B cell (primary cell): ENCODE data around the gene RER1. TPM values are rescaled to one million over a fixed set of nuclear protein-coding genes. Genes with fewer than 3 reads are reported as not detected.

Source experiments
- ATAC-seq: fragments of 200-7000 bp; cut with Tn5 transposase; one replicate; pipeline ENCODE4 v1.10.0; 2021; ENCODE audit warnings: low read depth, mild to moderate bottlenecking, moderate number of reproducible peaks, moderate library complexity
- CTCF ChIA-PET: fragments of 350-600 bp; sonication (Branson Sonifier 250); formaldehyde crosslinking; loops from one replicate; lab custom pipeline; 2021; ENCODE audit warnings: antibody characterized with exemption, inconsistent platforms; lab: Charles Lee
- POLR2A ChIA-PET: fragments of 350-600 bp; sonication (Branson Sonifier 250); formaldehyde crosslinking; loops from one replicate; lab custom pipeline; 2021; ENCODE audit warnings: antibody characterized with exemption; lab: Charles Lee
- DNase-seq: peaks from one replicate; pipeline ENCODE4 v3.0.0; 2013
- H2AFZ ChIP-seq: 2 replicates; pipeline ENCODE4 v1.6.1; 2012; ENCODE audit warnings: mild to moderate bottlenecking, low read depth, low read length; ENCODE audit not compliant: insufficient read depth, poor library complexity, severe bottlenecking
- H3K27ac ChIP-seq, 2 donors: 1 replicate in 1 of 2; 2 replicates in 1 of 2; pipeline ENCODE4 v1.5.1; 2012 to 2013; ENCODE audit warnings: low read length in 2 of 2, mild to moderate bottlenecking in 2 of 2, moderate library complexity in 1 of 2
- H3K27me3 ChIP-seq, 4 experiments: fragments of 200-600 bp in 1 of 4; sonication (generic) in 1 of 4; replicated peaks in 1 of 4; 1 replicate in 2 of 4; 2 replicates in 2 of 4; pipeline versions ENCODE4 v1.6.1 to v1.7.0; 2013 to 2016; ENCODE audit warnings: low read length in 3 of 4, mild to moderate bottlenecking in 2 of 4, mixed read lengths in 1 of 4, moderate library complexity in 1 of 4; ENCODE audit not compliant: insufficient read depth in 4 of 4, control insufficient read depth in 3 of 4; ENCODE audit errors: control extremely low read depth in 1 of 4
- H3K36me3 ChIP-seq, 2 experiments: replicated peaks in 1 of 2; 1 replicate in 1 of 2; 2 replicates in 1 of 2; pipeline versions ENCODE4 v1.6.1 to v1.7.1; 2013; ENCODE audit warnings: low read length in 1 of 2; ENCODE audit not compliant: insufficient read depth in 2 of 2, control insufficient read depth in 1 of 2; ENCODE audit errors: control extremely low read depth in 1 of 2, extremely low read depth in 1 of 2
- H3K4me1 ChIP-seq, 2 donors: fragments of 200-600 bp in 1 of 2; sonication (generic) in 1 of 2; 1 replicate in 1 of 2; 2 replicates in 1 of 2; pipeline versions ENCODE4 v1.5.1 to v1.6.1; 2013 to 2017; ENCODE audit warnings: low read length in 2 of 2; ENCODE audit not compliant: control insufficient read depth in 2 of 2, insufficient read depth in 2 of 2
- H3K4me2 ChIP-seq: replicated peaks from 2 replicates; pipeline ENCODE3; 2012; ENCODE audit warnings: mild to moderate bottlenecking, low read depth, low read length; ENCODE audit not compliant: poor library complexity, severe bottlenecking
- H3K4me3 ChIP-seq, 5 experiments: fragments of 200-600 bp in 1 of 5; sonication (generic) in 1 of 5; 1 replicate in 3 of 5; 2 replicates in 2 of 5; pipeline versions ENCODE4 v1.5.1 to v1.7.0; 2011 to 2016; ENCODE audit warnings: low read length in 4 of 5, mild to moderate bottlenecking in 4 of 5, low read depth in 2 of 5, control low read depth in 1 of 5, moderate library complexity in 1 of 5; ENCODE audit not compliant: insufficient read depth in 1 of 5; ENCODE audit errors: control extremely low read depth in 1 of 5, extremely low read depth in 1 of 5
- H3K79me2 ChIP-seq: fragments of 200-600 bp; sonication (generic); one replicate; pipeline ENCODE4 v1.6.0; 2016; ENCODE audit warnings: low read length; ENCODE audit not compliant: control insufficient read depth, insufficient read depth
- H3K9ac ChIP-seq: fragments of 200-600 bp; sonication (generic); 2 replicates; pipeline ENCODE4 v1.6.1; 2017; ENCODE audit warnings: mild to moderate bottlenecking, low read length, moderate library complexity
- H3K9me3 ChIP-seq, 3 donors: one replicate each; pipeline versions ENCODE4 v1.6.1 to v1.7.1; 2013; ENCODE audit warnings: low read length in 2 of 3; ENCODE audit not compliant: control insufficient read depth in 2 of 3, insufficient read depth in 1 of 3; ENCODE audit errors: control extremely low read depth in 1 of 3
- H4K20me1 ChIP-seq: 2 replicates; pipeline ENCODE4 v1.6.0; 2012; ENCODE audit warnings: mild to moderate bottlenecking, low read length; ENCODE audit not compliant: insufficient read depth, control insufficient read depth, poor library complexity, severe bottlenecking
- H3K27ac Mint-ChIP-seq: one replicate; pipeline ENCODE4 v1.8.0; 2021; ENCODE audit warnings: mixed read lengths
- H3K27me3 Mint-ChIP-seq: one replicate; pipeline ENCODE4 v1.8.0; 2021; ENCODE audit warnings: mixed read lengths
- H3K4me1 Mint-ChIP-seq: one replicate; pipeline ENCODE4 v1.8.0; 2021; ENCODE audit warnings: mixed read lengths
- H3K4me3 Mint-ChIP-seq: one replicate; pipeline ENCODE4 v1.8.0; 2021; ENCODE audit warnings: mixed read lengths
- H3K9me3 Mint-ChIP-seq: one replicate; pipeline ENCODE4 v1.8.0; 2022; ENCODE audit warnings: mixed read lengths; ENCODE audit not compliant: insufficient read depth
- CTCF ChIP-seq: fragments of 200-600 bp; IDR thresholded peaks from one replicate; pipeline ENCODE4 v1.8.0; 2022; ENCODE audit warnings: antibody characterized with exemption, mild to moderate bottlenecking
- EZH2 ChIP-seq: IDR thresholded peaks from 2 replicates; pipeline ENCODE4 v1.6.1; 2012; ENCODE audit warnings: borderline replicate concordance, low read depth, mild to moderate bottlenecking, moderate library complexity, low read length; ENCODE audit not compliant: insufficient read depth, poor library complexity, severe bottlenecking
- WGBS: methylation state at CpG from one replicate; pipeline ENCODE4 v1.1.5; 2013; ENCODE audit warnings: missing lambda C conversion rate; ENCODE audit not compliant: insufficient coverage; 5-methylcytosine and 5-hydroxymethylcytosine counted together
- intact Hi-C: fragments of 100-400 bp; cut with micrococcal nuclease; formaldehyde crosslinking; loops from one replicate; pipeline ENCODE4 v1.10.0; 2022
- polyA plus RNA-seq: library from polyadenylated mRNA; depleted of rRNA; stranded (reverse); fragments of >200 nt; gene quantifications from 2 replicates; pipeline ENCODE4 v1.2.3, GENCODE V29; 2012
- total RNA-seq, 2 donors: library from RNA; stranded (reverse); fragments of 120-200 nt in 1 of 2; gene quantifications; 1 replicate in 1 of 2; 2 replicates in 1 of 2; pipeline versions ENCODE4 v1.2.3 to v1.2.4, GENCODE V29; 2013 to 2022

RER1 gene
- total and polyA plus RNA-seq, 2 donors (not counting 1 experiment from before 2014, with no cell fraction given): 78.5 to 118 TPM

DNA sequence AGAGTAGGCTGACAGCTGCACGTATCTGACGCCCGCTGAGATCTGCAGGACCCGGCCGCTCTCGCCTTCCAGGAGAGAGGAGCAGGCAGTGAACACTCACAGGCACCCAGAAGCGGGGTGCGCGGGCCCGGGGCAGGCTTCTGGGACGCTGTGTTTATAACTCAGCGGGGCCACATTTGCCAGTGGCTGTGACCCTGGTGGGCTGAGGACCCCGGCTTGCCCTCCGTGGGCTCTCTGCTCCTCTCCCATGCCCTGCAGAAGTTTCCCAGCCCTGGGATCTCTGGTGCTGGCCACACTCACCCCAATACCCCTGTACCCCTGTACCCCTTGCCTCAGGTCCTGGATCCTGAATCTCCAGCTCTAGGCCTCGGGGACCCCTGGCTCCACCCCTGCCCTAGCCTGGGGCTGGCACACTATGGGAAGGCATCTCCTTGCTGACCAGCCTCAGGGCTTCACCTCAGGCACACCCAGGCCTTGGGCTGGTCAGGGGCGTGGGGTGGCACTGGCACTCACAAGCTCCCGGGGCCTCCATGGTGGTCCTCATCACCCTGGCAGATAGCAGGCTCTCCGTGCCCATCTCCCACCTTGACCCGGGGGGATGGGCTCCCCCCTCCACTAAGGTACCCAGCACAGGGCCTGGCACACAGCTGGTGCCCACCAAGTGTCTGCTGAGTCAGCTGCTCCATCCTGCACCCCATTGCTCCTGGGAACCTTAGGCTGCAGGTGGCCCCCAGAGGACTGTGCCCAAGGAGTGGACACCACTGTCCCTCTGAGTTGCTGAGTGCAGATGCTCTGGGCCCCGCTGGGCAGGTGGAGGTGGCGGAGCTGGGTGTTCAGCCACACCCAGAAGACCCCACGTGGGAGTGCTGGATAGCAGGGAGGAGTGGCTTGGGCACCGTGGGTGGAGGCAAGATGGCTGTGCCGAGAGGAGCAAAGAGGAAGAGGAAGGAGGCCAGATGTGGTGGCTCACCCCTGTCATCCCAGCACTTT, 32.7 kb upstream of the RER1 start:
- Histone ChIP-seq H3K27me3 (no peaks in the 10 kb centered on the region), H3K9ac (no peak overlapping the region), H3K4me1 (no peaks in the 10 kb centered on the region), H3K4me2 (no peak overlapping the region), H3K79me2 (no peaks in the 10 kb centered on the region), H2AFZ (no peak overlapping the region), H3K27ac (no peak overlapping the region), H3K36me3 (no peaks in the 10 kb centered on the region), H3K4me3 (no peak overlapping the region), H4K20me1 (no peaks in the 10 kb centered on the region), H3K9me3 (peaks cover 0 to 7% (median 2%) of the 10 kb centered on the region in 3 donors)
- Mint-ChIP-seq H3K4me3 (no peak overlapping the region), H3K9me3 (peaks cover 3% of the 10 kb centered on the region), H3K4me1 (no peaks in the 10 kb centered on the region), H3K27ac (no peak overlapping the region), H3K27me3 (no peaks in the 10 kb centered on the region)
- DNase-seq (no peak), ATAC-seq (no peak)
- TF ChIP-seq EZH2: no peak
- TF ChIP-seq CTCF: no peak
- 88% methylated on average over 24 of the region's 24 CpGs for WGBS
- ChIA-PET POLR2A (no interaction called here), CTCF (no interaction called here)
- intact Hi-C loops: no loop called here
